Measurements from ENCODE around the gene ALKBH3. TPM values are rescaled to one million over a fixed set of nuclear protein-coding genes. Genes with fewer than 3 reads are reported as not detected.

The ALKBH3 gene
- total RNA-seq, 1 experiment from 2014 or later: 33.2 TPM

- in situ Hi-C loops (cut with HindIII; ENCODE audit: low sequenced_read_pairs): no loop called here
- no peak for DNase-seq (ENCODE audit: low spot score)
Observed at GRCh38 chr11:43952020-43952400, 71.4 kb downstream of the ALKBH3 start.

DNA sequence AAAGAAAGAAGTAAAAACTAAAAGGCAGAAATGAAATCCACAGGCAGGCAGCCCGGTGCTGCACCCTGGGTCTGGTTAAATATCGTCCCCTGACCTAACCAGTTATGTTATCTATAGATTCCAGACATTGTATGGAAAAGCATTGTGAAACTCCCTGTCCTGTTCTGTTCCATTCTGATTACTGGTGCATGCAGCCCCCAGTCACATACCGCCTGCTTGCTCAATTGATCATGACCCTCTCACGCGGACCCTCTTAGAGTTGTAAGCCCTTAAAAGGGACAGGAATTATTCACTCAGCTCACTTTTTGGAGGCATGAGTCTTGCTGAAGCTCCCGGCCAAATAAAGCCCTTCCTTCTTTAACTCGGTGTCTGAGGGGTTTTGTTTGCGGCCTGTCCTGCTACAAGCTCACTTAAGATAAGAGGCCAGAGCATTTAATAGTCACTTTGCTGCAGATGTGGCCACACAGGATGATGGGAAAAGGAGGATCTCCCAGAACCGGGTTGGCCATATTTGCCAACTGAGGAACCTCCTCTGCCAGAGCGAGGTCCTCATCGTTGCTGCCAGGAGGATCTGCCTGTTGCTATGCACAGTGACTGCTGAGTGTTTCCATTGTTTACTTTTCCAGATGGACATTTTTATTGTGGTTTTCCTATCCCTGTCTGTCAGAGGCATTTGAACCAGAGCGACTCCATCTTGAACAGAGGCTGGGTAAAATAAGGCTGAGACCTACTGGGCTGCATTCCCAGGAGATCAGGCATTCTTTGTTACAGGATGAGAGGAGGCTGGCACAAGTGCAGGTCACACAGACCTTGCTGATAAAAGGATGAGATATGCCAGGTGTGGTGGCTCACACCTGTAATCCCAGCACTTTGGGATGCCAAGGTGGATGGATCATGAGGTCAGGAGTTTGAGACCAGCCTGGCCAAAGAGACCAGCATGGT, 72.0 kb downstream of the ALKBH3 start:
- in situ Hi-C loops (cut with HindIII; ENCODE audit: low sequenced_read_pairs): no loop called here
- DNase-seq (ENCODE audit: low spot score): no peak

DNA sequence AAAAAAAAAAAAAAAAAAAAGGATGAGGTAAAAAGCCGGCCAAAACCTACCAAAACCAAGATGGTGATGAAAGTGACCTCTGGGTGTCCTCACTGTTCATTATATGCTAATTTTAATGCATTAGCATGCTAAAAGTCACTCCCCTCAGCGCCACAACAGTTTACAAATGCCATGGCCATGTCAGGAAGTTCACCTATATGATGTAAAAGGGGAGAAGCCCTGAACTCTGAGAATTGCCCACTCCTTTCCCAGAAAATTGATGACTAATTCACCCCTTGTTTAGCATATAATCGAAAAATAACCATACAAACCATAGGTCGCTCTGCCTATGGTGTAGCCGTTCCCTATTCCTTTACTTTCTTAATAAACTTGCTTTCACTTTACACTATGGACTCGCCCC, 72.9 kb downstream of the ALKBH3 start:
- DNase-seq (ENCODE audit: low spot score): no peak
- in situ Hi-C loops (cut with HindIII; ENCODE audit: low sequenced_read_pairs): no loop called here

DNA sequence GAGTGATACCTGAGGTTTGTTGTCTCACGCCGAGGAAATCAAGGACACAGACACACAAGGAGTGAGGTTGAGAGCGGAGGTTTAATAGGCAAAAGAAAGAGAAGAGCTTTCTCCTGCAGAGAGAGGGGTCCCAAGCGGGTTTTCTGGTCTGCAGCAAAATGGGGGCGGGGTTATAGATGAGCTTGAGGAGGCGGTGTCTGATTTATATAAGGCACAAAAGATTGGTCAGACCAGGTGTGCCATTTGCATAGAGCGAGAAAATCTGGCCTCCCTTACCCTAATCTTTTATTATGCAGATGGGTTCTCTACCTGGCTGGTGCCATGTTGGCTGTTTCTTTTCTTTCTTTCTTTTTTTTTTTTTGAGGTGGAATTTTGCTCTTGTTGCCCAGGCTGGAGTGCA, 73.6 kb downstream of the ALKBH3 start:
- in situ Hi-C loops (cut with HindIII; ENCODE audit: low sequenced_read_pairs): no loop called here
- no peak for DNase-seq (ENCODE audit: low spot score)

DNA sequence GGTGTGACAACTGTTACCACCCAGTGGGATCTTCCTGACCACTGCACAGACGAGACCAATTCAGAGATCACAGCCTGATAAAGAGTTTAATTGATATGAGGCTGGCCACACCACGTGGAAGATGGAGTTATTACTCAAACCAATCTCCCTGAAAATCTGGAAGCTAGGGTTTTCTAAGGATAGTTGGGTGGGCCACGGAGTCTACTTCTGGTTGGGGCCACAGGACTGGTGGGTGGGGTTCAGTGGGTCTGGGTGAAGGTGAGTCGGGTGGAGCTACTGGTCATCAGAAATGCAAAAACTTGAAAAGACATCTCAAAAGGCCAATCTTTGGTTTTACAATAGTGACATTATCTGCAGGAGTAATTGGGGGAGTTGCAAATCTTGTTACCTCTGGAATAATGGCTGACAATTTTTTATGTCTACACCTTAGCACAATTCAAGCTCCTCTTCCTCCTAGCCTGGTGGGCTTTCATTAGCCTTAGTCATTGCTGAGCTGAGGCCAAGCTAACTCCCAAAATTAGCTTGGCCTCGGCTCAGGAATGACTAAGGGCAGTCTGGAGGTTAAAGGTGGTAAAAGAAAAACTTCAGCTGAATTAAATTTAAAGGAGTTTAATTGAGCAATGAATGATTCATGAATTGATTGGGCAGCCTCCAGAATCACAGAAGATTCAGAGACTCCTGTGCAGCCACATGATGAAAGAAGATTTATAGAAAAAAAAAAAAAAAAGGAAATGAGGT, 74.9 kb downstream of the ALKBH3 start:
- in situ Hi-C loops (cut with HindIII; ENCODE audit: low sequenced_read_pairs): no loop called here
- no peak for DNase-seq (ENCODE audit: low spot score)

- no peak for DNase-seq (ENCODE audit: low spot score)
- in situ Hi-C loops (cut with HindIII; ENCODE audit: low sequenced_read_pairs): no loop called here
Observed at GRCh38 chr11:43957571-43957970, 76.9 kb downstream of the ALKBH3 start.

DNA sequence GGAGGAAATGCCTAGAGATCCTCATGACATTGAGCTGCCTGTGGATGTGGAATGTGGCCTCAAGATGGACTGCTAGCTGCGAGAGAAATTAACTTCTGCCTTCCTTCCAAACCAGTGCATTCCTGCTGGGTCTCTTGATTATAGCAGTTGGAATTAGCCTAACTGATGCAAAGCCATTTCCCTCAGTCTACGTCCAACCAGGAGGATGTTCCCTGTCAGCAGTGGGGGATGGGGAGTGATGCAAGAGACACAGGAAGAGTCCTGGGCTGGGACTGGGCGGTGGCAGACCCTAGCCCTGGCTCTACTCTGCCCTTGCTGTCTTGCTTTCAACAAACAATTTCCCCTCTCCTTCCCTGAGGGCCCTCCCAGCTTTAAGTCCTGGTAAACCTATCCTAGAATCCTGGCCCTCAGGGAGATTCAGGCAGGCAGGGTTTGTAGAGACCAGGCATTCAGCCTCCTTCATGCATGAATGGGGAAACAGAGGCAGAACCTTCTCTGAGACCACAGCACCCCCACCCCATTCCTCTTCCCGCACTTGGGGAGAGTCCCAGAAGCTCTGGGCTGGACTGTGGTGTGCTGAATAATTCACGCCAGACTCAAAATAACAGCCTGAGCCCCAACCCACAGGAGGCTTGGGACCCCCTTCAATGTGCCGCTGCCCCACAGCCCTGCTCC, 78.8 kb downstream of the ALKBH3 start:
- in situ Hi-C loops (cut with HindIII; ENCODE audit: low sequenced_read_pairs): no loop called here
- no peak for DNase-seq (ENCODE audit: low spot score)

DNA sequence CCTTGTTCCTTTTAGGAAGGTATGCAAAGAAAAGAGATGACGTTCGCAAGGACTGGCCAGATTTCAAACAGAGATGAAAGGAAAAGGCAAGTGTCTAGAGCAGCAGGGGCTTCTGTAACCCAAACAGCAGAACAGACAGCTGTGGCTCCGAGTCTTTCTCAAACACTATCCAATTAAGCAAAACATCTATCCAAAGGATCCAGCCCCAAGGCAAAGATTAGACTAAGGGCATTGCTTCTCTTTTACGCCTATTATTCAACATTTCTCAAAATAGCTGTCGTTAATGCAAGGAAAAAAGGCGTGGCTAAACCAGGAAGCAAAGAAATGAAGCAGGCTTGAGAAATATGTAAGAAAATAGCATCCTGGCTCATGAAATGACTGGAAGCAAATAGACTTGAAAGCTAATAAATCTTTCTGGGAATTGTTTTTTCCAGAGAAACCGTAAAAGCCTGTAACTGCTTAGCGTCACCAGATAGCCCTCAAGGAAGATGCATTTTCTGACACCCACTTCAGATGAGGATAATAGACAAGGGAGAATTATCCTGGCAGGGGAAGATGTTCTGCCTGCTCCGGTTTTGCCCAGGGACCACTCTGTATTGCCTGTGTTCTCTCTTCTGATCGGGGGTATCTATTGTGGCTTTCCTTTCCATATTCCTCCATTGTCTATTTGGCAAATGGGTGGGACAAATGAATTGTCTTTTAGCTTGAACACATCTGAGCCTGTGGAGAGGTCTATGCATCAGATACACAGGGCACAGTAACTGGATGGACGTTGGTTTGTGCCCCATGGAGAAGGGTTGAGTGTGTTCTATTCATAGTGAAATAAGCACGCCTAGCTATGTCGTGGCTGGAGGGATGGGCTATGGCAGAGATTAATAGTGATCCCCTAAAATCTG, 82.0 kb downstream of the ALKBH3 start:
- in situ Hi-C loops (cut with HindIII; ENCODE audit: low sequenced_read_pairs): no loop called here
- no peak for DNase-seq (ENCODE audit: low spot score)

DNA sequence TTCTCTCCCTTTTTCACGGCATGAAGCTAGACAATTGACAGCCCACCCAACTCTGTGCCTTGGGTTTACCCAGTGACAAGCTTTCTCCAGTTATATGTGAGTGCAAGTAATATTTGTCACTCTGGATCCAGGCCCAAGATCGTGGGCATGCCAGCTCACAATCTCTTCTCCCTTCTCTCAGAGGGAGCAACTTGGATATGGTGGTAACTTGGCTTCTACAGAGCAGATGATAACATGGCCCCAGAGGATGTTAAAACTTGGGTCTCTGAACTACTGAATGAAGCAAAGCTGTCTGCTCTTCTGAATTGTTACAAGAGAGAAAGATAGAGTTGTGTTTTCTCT, 82.6 kb downstream of the ALKBH3 start:
- in situ Hi-C loops (cut with HindIII; ENCODE audit: low sequenced_read_pairs): no loop called here
- DNase-seq (ENCODE audit: low spot score): no peak

- in situ Hi-C loops (cut with HindIII; ENCODE audit: low sequenced_read_pairs): no loop called here
- no peak for DNase-seq (ENCODE audit: low spot score)
Observed at GRCh38 chr11:43967661-43968060, 87.0 kb downstream of the ALKBH3 start.

GRCh38 chr11:43968719-43969118, 88.1 kb downstream of the ALKBH3 start:
- no peak for DNase-seq (ENCODE audit: low spot score)
- in situ Hi-C loops (cut with HindIII; ENCODE audit: low sequenced_read_pairs): no loop called here

DNA sequence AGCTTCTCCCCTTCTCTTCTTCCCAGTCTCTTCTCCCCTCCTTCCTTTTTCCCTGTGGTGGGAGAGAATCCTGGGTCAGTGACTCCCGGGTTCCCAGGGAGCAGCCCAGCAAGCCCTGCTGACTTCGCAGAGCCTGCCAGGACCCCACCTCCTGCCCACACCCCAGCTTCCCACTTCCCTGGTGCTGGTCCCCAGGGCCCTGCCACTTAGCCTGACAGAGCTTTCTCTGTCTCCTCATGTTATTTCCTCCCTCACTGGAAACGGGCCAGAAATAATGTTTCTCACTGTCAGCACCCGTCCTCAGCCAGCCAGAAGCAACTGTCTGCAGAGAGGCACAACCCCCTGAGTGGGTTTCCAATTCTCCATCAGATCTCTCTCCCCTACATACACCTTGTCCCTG, 88.9 kb downstream of the ALKBH3 start:
- in situ Hi-C loops (cut with HindIII; ENCODE audit: low sequenced_read_pairs): no loop called here
- no peak for DNase-seq (ENCODE audit: low spot score)

Other genes with a start within 250 kb of the ALKBH3 start
- 46.9 and 54.0 TPM in 2 replicates for gene HSD17B12, start 200.1 kb upstream of the ALKBH3 start, total RNA-seq (2014; rRNA removed; shearing (Covaris generic))
- gene C11orf96, start 61.8 kb downstream of the ALKBH3 start, total RNA-seq (2014; rRNA removed; shearing (Covaris generic)): 0.86 TPM in 1 of 2 replicates, not detected in the other
- gene ACCSL, start 167.2 kb downstream of the ALKBH3 start, total RNA-seq (2014; rRNA removed; shearing (Covaris generic)): not detected in 2 replicates
- gene ACCS, start 185.4 kb downstream of the ALKBH3 start, total RNA-seq (2014; rRNA removed; shearing (Covaris generic)): not detected in 2 replicates
- 66.8 and 74.9 TPM in 2 replicates for gene EXT2, start 214.8 kb downstream of the ALKBH3 start, total RNA-seq (2014; rRNA removed; shearing (Covaris generic))